Osteocyte (in vitro differentiated cells): ENCODE data around the gene STX5. TPM values are rescaled to one million over a fixed set of nuclear protein-coding genes. Genes with fewer than 3 reads are reported as not detected.

Experiments
- DNase-seq: peaks from one replicate; pipeline ENCODE4 v3.0.0; 2021; ENCODE audit warnings: mixed read lengths; ENCODE audit not compliant: unreplicated experiment; ENCODE audit errors: extremely low spot score
- H3K27ac Mint-ChIP-seq: one replicate; pipeline ENCODE4 v1.8.0; 2021; ENCODE audit warnings: mild to moderate bottlenecking, mixed read lengths; ENCODE audit not compliant: unreplicated experiment
- H3K27me3 Mint-ChIP-seq: one replicate; pipeline ENCODE4 v1.8.0; 2021; ENCODE audit warnings: mixed read lengths; ENCODE audit not compliant: unreplicated experiment
- H3K36me3 Mint-ChIP-seq: one replicate; pipeline ENCODE4 v1.8.0; 2021; ENCODE audit warnings: mixed read lengths; ENCODE audit not compliant: unreplicated experiment
- H3K4me1 Mint-ChIP-seq: one replicate; pipeline ENCODE4 v1.8.0; 2021; ENCODE audit warnings: mixed read lengths; ENCODE audit not compliant: unreplicated experiment
- H3K4me3 Mint-ChIP-seq: one replicate; pipeline ENCODE4 v1.8.0; 2021; ENCODE audit warnings: mild to moderate bottlenecking, moderate library complexity, mixed read lengths; ENCODE audit not compliant: unreplicated experiment
- H3K9me3 Mint-ChIP-seq: one replicate; pipeline ENCODE4 v1.8.0; 2021; ENCODE audit warnings: mixed read lengths; ENCODE audit not compliant: unreplicated experiment
- total RNA-seq: library from RNA; stranded (reverse); gene quantifications from 2 replicates; pipeline ENCODE4 v1.2.1, GENCODE V29; 2021
- TF ChIP-seq, protein P1 (sequence below): fragments of 200-600 bp; sonication (generic); IDR thresholded peaks from 2 replicates; pipeline ENCODE4 v1.5.0; 2021; ENCODE audit warnings: antibody characterized with exemption, mild to moderate bottlenecking, moderate library complexity

Gene STX5
- total RNA-seq, 1 donor from 2014 or later = 71.0 TPM

DNA sequence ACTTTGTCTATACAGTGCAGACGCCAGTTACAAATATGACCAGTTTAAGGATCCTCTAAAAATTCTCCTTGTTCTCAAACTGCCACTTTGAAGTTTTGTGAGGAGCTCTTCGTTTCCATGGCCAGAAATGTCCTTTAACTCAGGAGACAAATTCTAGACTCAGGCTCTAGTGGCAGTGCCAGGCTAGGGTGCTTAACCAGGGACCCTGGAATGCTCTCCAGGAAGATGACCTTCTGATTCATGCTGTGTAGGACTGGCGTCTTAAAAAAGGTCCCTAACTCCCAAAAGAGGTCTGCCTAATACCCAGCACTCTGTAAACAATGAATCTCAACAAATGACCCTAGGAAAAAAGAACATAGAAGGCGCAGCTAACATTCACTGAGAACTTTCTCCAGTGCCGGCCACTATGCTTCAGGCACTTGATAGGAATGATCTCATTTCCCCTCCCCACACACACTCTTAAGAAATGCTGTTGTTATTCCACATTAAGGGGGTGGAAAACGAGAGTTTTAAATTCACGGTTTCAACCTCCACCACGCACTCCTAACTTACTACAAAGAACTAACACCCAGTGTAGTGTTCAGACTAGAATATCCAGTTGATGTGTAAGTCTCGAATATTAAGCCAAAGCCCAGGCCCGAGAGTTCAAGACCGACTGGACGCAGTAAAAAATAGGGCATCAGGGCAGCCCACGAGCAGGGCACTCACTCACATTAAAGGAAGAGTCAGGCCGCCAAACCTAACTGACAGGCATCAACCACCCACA, 27.4 kb downstream of the STX5 start:
- no peak for DNase-seq
- TF ChIP-seq, protein P1, sequence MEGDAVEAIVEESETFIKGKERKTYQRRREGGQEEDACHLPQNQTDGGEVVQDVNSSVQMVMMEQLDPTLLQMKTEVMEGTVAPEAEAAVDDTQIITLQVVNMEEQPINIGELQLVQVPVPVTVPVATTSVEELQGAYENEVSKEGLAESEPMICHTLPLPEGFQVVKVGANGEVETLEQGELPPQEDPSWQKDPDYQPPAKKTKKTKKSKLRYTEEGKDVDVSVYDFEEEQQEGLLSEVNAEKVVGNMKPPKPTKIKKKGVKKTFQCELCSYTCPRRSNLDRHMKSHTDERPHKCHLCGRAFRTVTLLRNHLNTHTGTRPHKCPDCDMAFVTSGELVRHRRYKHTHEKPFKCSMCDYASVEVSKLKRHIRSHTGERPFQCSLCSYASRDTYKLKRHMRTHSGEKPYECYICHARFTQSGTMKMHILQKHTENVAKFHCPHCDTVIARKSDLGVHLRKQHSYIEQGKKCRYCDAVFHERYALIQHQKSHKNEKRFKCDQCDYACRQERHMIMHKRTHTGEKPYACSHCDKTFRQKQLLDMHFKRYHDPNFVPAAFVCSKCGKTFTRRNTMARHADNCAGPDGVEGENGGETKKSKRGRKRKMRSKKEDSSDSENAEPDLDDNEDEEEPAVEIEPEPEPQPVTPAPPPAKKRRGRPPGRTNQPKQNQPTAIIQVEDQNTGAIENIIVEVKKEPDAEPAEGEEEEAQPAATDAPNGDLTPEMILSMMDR = no peak
- peak overlapping the region; percentile 98 for H3K27ac Mint-ChIP-seq

GRCh38 chr11:62801071-62801470, 30.8 kb downstream of the STX5 start:
- TF ChIP-seq, protein P1 = no peak
- no peak for DNase-seq
- Mint-ChIP-seq H3K4me3 (no peak overlapping the region), H3K36me3 (peaks cover 49% of the 10 kb centered on the region), H3K4me1 (peaks cover 17% of the 10 kb centered on the region), H3K27me3 (no peaks in the 10 kb centered on the region), H3K9me3 (no peaks in the 10 kb centered on the region), H3K27ac (no peak overlapping the region)

More for the DNA sequence above, 27.4 kb downstream of the STX5 start:
- peaks cover 29% of the 10 kb centered on the region for H3K36me3 Mint-ChIP-seq
- peak overlapping the region; percentile 98 for H3K4me3 Mint-ChIP-seq
- H3K27me3 Mint-ChIP-seq = no peaks in the 10 kb centered on the region
- peaks cover 24% of the 10 kb centered on the region for H3K4me1 Mint-ChIP-seq
- no peaks in the 10 kb centered on the region for H3K9me3 Mint-ChIP-seq

GRCh38 chr11:62799486-62799885, 32.4 kb downstream of the STX5 start:
- no peak overlapping the region for H3K27ac Mint-ChIP-seq
- H3K4me3 Mint-ChIP-seq = no peak overlapping the region

DNA sequence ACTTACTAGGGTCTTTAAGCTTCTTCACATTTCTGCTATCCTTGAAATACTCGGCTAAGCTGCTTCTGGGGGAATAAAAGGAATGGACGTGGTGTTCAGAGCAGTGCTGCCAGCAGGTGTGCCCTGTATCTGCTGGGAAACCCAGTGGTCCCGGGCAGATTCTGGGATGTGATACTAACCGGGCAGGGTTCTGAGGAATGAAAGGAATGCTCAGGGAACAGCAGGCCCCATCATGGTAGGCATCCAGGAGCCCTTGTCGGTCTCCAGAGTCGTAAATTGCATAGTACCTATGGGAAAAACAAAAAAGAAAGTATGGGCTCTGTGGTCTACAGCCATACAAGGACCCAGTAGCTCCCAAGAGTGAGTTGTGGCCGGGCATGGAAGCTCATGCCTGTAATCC, 35.6 kb downstream of the STX5 start:
- Mint-ChIP-seq H3K36me3 (peaks cover 54% of the 10 kb centered on the region), H3K27me3 (no peaks in the 10 kb centered on the region), H3K4me3 (no peak overlapping the region), H3K9me3 (no peaks in the 10 kb centered on the region), H3K27ac (no peak overlapping the region), H3K4me1 (peaks cover 11% of the 10 kb centered on the region)
- DNase-seq = no peak
- TF ChIP-seq, protein P1 = no peak

More at GRCh38 chr11:62799486-62799885, 32.4 kb downstream of the STX5 start:
- Mint-ChIP-seq H3K9me3 (no peaks in the 10 kb centered on the region), H3K4me1 (peaks cover 15% of the 10 kb centered on the region), H3K36me3 (peaks cover 61% of the 10 kb centered on the region), H3K27me3 (no peaks in the 10 kb centered on the region)
- TF ChIP-seq, protein P1 = no peak
- no peak for DNase-seq

DNA sequence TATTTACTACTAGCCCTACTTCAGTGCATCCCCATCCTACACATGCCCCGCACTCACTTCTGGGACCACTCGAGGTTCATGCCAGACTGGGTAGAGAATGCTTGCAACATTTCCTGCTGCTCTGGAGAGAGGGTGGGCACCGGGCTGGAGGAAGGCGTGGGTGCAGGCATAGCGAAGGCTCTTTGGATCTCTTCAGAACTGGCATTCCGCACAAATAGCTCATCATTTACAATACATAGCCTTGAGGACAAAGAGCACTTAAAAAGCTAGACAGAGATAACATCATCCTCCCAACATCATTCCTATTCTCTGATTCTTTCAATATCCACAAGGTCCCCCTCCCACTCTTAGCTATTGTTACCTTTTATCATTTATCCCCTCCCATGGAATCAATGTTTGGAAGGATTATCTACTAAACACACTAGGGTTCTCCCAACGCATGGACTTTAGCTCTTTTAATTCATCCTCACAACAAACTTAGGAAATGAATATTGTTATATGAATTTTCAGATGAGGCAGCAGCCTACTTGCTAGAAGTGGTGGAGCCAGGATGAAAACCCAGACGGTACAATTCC, 37.6 kb downstream of the STX5 start:
- peak overlapping the region; percentile 10 for H3K27ac Mint-ChIP-seq
- H3K9me3 Mint-ChIP-seq = no peaks in the 10 kb centered on the region
- TF ChIP-seq, protein P1 = no peak
- H3K4me3 Mint-ChIP-seq = no peak overlapping the region
- peaks cover 42% of the 10 kb centered on the region for H3K36me3 Mint-ChIP-seq
- H3K27me3 Mint-ChIP-seq = no peaks in the 10 kb centered on the region
- peaks cover 28% of the 10 kb centered on the region for H3K4me1 Mint-ChIP-seq
- no peak for DNase-seq
